Hematopoietic multipotent progenitor cell (in vitro differentiated cells): Measurements from ENCODE around the gene ARSK. TPM values are rescaled to one million over a fixed set of nuclear protein-coding genes. Genes with fewer than 3 reads are reported as not detected.
"Not testable (repeated sequence)": the region's sequence is repeated elsewhere in the genome, so short reads cannot be mapped to it uniquely, and the experiment has no call there.

Experiments
- DNase-seq, 3 donors: peaks; one replicate each; pipeline ENCODE4 v3.0.0-alpha.2; 2011 to 2015; ENCODE audit warnings: low read depth in 2 of 3, low spot score in 2 of 3
- total RNA-seq: library from RNA; depleted of rRNA; stranded (reverse); fragments of >200 nt; gene quantifications from one replicate; pipeline ENCODE4 v1.2.3, GENCODE V29; 2012

The ARSK gene
- total RNA-seq, 1 donor, result 3.8 TPM

- DNase-seq, result peak in 2 of 3 donors; percentile 31 to 34
Observed at GRCh38 chr5:95620870-95621838, 66.3 kb downstream of the ARSK start.

GRCh38 chr5:95621839-95622629, 67.1 kb downstream of the ARSK start:
- DNase-seq, result peak in 2 of 3 donors; percentile 46 to 73

- DNase-seq, result no peak
Observed at GRCh38 chr5:95623706-95624105, 68.8 kb downstream of the ARSK start.

GRCh38 chr5:95624368-95624767, 69.5 kb downstream of the ARSK start:
- no peak for DNase-seq

GRCh38 chr5:95626701-95627100, 71.8 kb downstream of the ARSK start:
- no peak for DNase-seq

- no peak for DNase-seq
Observed at GRCh38 chr5:95627971-95628810, 73.3 kb downstream of the ARSK start.

- no peak for DNase-seq
Observed at GRCh38 chr5:95628933-95629332, 74.0 kb downstream of the ARSK start.

- no peak for DNase-seq
Observed at GRCh38 chr5:95630394-95630917, 75.6 kb downstream of the ARSK start.

GRCh38 chr5:95631255-95631958, 76.5 kb downstream of the ARSK start:
- no peak for DNase-seq

GRCh38 chr5:95631991-95632675, 77.2 kb downstream of the ARSK start:
- peak; percentile 47 to 50 (median 49) for DNase-seq

GRCh38 chr5:95632942-95633341, 78.0 kb downstream of the ARSK start:
- not testable (repeated sequence) for DNase-seq

- no peak for DNase-seq
Observed at GRCh38 chr5:95633671-95634070, 78.8 kb downstream of the ARSK start.

GRCh38 chr5:95634081-95634480, 79.2 kb downstream of the ARSK start:
- DNase-seq, result no peak

- DNase-seq, result no peak
Observed at GRCh38 chr5:95638632-95639031, 83.7 kb downstream of the ARSK start.

GRCh38 chr5:95641741-95642220, 86.9 kb downstream of the ARSK start:
- no peak for DNase-seq

- no peak for DNase-seq
Observed at GRCh38 chr5:95643152-95643551, 88.3 kb downstream of the ARSK start.

- peak in 2 of 3 donors; percentile 61 to 82 for DNase-seq
Observed at GRCh38 chr5:95644351-95645042, 89.6 kb downstream of the ARSK start.

GRCh38 chr5:95646226-95646568, 91.3 kb downstream of the ARSK start:
- DNase-seq, result not testable (repeated sequence)
